Measurements from ENCODE around the gene MOB2.

Gene MOB2

DNA sequence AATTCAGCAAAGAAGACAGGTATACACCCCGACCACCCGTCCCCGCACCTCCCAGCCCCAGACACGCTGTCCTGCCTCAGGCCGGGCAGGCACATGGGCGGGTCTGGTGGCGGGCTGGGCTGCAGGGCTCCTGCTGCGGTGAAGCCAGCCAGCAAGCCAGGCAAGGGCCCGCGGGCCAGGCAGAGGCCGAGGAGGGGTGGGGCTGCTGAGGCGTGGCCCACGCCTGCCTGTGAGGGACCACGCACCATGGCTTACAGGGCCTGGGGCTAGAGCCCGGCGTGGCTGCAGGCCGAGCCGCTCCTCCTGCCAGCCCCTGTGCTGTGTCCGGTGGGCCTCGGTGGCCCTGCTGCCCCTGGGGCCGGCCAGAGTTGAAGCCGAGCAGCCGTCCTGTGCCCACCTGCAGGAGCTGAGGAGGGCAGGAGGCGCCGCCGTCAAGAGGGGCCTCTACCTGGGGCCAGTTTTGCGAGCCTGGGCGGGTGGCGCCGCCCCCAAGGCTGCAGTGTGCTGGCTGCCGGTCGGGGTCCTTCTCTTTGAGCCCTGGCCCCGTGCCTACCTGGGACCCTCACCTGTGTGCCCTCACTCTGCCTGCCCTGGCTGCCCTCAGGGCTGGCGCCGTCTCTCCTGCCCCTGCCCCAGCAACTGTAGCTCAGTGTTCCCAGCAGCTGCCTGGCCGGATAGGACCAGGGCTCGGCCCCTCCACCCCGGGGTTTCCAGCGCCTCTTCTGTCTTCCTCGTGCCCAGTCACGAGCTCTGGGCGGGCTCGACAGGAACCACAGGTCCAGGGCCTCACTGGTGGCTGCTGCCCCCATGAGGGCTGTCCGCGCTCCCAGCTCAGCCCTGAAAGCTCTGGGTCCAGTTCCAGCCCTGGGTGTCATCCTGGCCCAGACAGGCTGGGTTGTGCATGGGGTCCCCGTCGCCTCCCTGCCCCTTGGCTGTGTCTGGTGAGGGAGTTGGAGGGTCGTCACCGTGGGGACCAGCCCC is 38.4 kb downstream of the MOB2 start:
- TF ChIP-seq, protein P1, sequence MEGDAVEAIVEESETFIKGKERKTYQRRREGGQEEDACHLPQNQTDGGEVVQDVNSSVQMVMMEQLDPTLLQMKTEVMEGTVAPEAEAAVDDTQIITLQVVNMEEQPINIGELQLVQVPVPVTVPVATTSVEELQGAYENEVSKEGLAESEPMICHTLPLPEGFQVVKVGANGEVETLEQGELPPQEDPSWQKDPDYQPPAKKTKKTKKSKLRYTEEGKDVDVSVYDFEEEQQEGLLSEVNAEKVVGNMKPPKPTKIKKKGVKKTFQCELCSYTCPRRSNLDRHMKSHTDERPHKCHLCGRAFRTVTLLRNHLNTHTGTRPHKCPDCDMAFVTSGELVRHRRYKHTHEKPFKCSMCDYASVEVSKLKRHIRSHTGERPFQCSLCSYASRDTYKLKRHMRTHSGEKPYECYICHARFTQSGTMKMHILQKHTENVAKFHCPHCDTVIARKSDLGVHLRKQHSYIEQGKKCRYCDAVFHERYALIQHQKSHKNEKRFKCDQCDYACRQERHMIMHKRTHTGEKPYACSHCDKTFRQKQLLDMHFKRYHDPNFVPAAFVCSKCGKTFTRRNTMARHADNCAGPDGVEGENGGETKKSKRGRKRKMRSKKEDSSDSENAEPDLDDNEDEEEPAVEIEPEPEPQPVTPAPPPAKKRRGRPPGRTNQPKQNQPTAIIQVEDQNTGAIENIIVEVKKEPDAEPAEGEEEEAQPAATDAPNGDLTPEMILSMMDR (IDR thresholded peaks at IDR 0.05; ENCODE audit: low read depth, low read length), result no peak
- H3K4me3 ChIP-seq (replicated peaks in 1 of 2; ENCODE audit: low read depth in 2 of 2, low read length in 2 of 2), result no peak overlapping the region
- no peak for DNase-seq (ENCODE audit: low read depth in 2 of 2)

DNA sequence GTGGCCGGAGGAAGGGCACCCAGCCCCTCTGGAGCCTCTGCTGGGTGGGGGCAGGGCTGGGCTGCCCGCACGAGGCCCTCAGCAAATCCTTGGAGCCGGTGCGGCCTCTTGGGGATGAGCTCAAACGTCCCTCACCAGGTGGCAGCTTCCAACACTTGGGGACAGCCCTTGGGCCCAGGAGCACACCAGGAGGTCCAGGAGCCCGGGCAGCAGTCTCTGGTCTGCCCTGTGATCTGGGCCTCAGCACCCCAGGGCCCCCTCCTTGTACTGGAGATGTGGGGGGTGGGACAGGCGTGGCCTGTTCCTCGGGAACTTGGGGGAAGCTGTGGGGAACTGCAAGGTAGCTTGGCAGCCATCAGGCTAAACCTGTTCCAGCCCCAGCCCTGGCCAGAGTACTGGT is 40.0 kb downstream of the MOB2 start:
- no peak for DNase-seq (ENCODE audit: low read depth in 2 of 2)
- TF ChIP-seq, protein P1 (IDR thresholded peaks at IDR 0.05; ENCODE audit: low read depth, low read length), result no peak
- H3K4me3 ChIP-seq (replicated peaks in 1 of 2; ENCODE audit: low read depth in 2 of 2, low read length in 2 of 2), result no peak overlapping the region

DNA sequence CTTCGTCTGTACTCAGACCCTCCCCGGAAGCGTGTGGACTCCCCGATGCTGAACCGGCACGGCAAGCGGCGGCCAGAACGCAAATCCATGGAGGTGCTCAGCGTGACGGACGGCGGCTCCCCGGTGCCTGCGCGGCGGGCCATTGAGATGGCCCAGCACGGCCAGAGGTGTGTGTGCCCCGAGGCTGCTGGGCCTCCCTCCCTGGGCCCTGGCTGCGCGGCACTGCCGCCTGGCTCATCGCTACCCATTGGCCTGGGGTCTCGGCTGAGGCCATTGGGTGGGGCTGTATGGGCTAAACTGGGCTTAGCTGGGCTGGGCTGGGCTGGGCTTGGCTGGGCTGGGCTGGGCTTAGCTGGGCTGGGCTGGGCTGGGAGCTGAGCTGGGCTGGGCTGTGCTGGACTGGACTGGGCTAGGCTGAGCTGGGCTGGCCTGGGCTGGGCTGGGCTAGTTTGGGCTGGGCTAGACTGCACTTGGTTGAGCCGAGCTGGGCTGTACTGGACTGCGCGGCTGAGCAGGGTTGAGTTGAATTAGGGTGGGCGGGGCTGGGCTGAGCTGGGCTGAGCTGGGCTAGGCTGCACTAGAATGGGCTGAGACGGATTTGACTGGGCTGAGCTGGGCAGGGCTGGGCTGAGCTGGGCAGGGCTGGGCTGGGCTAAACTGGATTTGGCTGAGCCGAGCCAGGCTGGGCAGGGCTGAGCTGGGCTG is 40.7 kb downstream of the MOB2 start:
- no peak for DNase-seq (ENCODE audit: low read depth in 2 of 2)
- TF ChIP-seq, protein P1 (IDR thresholded peaks at IDR 0.05; ENCODE audit: low read depth, low read length), result no peak
- H3K4me3 ChIP-seq (replicated peaks in 1 of 2; ENCODE audit: low read depth in 2 of 2, low read length in 2 of 2), result no peak overlapping the region

DNA sequence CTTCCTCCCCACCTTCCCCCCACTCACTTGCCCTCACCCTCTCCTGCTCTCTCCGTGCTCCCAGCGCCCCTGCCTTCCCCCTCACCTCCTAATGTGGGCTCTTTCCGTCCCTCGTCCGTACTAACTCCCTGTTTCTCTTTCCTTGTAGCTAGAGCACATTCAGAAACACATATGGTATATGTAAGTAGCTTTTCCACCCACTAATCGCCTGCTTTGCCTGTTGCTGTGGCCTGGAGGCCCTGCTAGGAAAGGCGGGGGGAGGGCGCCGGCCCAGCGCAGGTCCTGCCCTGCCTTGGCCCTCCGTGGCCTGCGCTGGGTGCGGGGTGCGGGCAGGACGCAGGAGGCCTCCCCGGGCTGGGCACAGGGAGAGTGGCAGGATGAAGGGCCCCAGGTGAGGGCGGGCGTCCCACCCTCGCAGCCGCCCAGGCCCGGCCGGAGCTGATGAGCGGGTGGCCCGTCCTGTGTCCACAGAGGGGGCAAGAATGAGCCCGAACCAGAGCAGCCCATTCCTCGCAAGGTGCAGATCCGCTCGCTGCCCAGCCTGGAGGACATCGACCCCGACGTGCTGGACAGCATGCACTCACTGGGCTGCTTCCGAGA is 41.7 kb downstream of the MOB2 start:
- DNase-seq (ENCODE audit: low read depth in 2 of 2), result no peak
- TF ChIP-seq, protein P1 (IDR thresholded peaks at IDR 0.05; ENCODE audit: low read depth, low read length), result no peak

DNA sequence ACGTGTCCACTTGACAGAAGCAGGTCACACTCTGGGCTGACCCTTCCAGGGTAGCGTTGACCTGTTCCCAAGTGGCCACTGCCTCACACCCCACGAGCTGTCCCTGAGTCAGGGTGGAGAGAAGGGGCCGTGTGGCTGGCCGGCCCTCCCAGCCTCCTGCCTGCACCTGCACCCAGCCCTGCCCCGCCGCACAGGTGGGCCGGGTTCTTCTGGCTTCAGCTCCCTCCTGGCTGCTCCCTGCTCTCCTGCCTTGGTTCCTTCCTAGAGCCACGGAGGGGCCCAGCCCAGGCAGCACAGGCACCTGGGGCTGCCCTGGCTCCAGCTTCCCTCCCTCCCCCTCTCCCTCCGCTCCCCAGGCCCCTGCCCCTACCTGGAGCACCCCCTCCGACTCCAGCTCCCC is 42.3 kb downstream of the MOB2 start:
- DNase-seq (ENCODE audit: low read depth in 2 of 2), result no peak
- TF ChIP-seq, protein P1 (IDR thresholded peaks at IDR 0.05; ENCODE audit: low read depth, low read length), result no peak
- H3K4me3 ChIP-seq (replicated peaks in 1 of 2; ENCODE audit: low read depth in 2 of 2, low read length in 2 of 2), result no peak overlapping the region

More for the DNA sequence above, 41.7 kb downstream of the MOB2 start:
- H3K4me3 ChIP-seq (replicated peaks in 1 of 2; ENCODE audit: low read depth in 2 of 2, low read length in 2 of 2), result no peak overlapping the region

DNA sequence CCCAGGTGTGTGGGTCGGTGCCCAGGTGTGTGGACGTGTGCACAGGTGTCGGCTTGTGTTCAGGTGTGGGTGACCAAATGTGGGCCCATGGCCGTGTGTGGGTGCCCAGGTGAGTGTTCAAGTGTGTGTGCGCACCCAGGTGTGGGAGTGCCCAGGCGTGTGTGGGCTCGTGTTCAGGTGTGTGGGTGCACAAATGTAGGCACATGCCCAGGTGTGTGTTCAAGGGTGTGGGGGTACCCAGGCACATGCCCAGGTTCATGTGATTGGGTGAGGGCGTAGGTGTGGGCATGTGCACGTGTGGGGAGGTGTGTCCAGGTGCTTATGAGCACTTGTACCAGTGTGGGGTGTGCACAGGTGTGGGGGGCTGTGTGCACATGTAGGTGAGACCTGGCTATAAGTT is 42.8 kb downstream of the MOB2 start:
- DNase-seq (ENCODE audit: low read depth in 2 of 2), result no peak
- H3K4me3 ChIP-seq (replicated peaks in 1 of 2; ENCODE audit: low read depth in 2 of 2, low read length in 2 of 2), result no peak overlapping the region
- TF ChIP-seq, protein P1 (IDR thresholded peaks at IDR 0.05; ENCODE audit: low read depth, low read length), result no peak

Data from cardiac fibroblast (primary cell).